IgD-negative memory B cell (primary cell): Measurements from ENCODE around the gene GNAT2. TPM values are rescaled to one million over a fixed set of nuclear protein-coding genes. Genes with fewer than 3 reads are reported as not detected.

Experiments used
- H3K27ac Mint-ChIP-seq, 3 donors: one replicate each; pipeline ENCODE4 v1.8.0; 2020 to 2022; ENCODE audit warnings: mild to moderate bottlenecking in 3 of 3, mixed read lengths in 3 of 3, moderate library complexity in 1 of 3
- H3K27me3 Mint-ChIP-seq: one replicate; pipeline ENCODE4 v1.8.0; 2021; ENCODE audit warnings: mixed read lengths
- H3K36me3 Mint-ChIP-seq: one replicate; pipeline ENCODE4 v1.8.0; 2020; ENCODE audit warnings: mild to moderate bottlenecking, mixed read lengths
- H3K4me1 Mint-ChIP-seq, 3 donors: one replicate each; pipeline ENCODE4 v1.8.0; 2020 to 2022; ENCODE audit warnings: mixed read lengths in 3 of 3, mild to moderate bottlenecking in 1 of 3
- H3K4me3 Mint-ChIP-seq, 4 donors: one replicate each; pipeline ENCODE4 v1.8.0; 2020 to 2022; ENCODE audit warnings: mild to moderate bottlenecking in 4 of 4, mixed read lengths in 4 of 4, moderate library complexity in 3 of 4
- H3K9me3 Mint-ChIP-seq, 3 donors: one replicate each; pipeline ENCODE4 v1.8.0; 2020 to 2021; ENCODE audit warnings: mixed read lengths in 3 of 3, mild to moderate bottlenecking in 1 of 3
- polyA plus RNA-seq: library from polyadenylated mRNA; unstranded; fragments of 300-500 nt; fragmentation: Illumina TruSeq; gene quantifications from one replicate; pipeline ENCODE4 v1.2.3, GENCODE V29; 2021

GNAT2 gene
- polyA plus RNA-seq, 1 donor from 2014 or later: not detected

DNA sequence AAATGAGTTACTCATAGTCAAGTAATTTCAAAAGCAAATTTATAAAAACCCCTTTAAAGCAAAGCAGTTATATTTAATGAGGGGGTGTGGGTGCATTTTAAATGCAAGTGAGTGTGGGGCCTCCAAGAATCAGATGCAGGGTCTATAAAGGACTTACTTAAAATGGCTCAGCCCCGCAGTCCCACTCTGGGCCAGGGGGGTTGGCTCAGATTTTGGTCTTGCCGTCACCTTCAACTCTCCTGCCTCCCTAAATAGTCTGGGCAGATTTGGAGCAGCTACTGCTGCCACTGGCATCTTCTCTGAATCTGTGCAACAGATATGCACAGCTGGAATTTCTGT, 16.4 kb upstream of the GNAT2 start:
- no peak overlapping the region for H3K27ac Mint-ChIP-seq
- H3K27me3 Mint-ChIP-seq: no peaks in the 10 kb centered on the region
- H3K36me3 Mint-ChIP-seq: no peaks in the 10 kb centered on the region
- no peak overlapping the region for H3K4me3 Mint-ChIP-seq
- H3K4me1 Mint-ChIP-seq: peaks cover 5 to 14% (median 11%) of the 10 kb centered on the region in 3 donors
- H3K9me3 Mint-ChIP-seq: no peaks in the 10 kb centered on the region

DNA sequence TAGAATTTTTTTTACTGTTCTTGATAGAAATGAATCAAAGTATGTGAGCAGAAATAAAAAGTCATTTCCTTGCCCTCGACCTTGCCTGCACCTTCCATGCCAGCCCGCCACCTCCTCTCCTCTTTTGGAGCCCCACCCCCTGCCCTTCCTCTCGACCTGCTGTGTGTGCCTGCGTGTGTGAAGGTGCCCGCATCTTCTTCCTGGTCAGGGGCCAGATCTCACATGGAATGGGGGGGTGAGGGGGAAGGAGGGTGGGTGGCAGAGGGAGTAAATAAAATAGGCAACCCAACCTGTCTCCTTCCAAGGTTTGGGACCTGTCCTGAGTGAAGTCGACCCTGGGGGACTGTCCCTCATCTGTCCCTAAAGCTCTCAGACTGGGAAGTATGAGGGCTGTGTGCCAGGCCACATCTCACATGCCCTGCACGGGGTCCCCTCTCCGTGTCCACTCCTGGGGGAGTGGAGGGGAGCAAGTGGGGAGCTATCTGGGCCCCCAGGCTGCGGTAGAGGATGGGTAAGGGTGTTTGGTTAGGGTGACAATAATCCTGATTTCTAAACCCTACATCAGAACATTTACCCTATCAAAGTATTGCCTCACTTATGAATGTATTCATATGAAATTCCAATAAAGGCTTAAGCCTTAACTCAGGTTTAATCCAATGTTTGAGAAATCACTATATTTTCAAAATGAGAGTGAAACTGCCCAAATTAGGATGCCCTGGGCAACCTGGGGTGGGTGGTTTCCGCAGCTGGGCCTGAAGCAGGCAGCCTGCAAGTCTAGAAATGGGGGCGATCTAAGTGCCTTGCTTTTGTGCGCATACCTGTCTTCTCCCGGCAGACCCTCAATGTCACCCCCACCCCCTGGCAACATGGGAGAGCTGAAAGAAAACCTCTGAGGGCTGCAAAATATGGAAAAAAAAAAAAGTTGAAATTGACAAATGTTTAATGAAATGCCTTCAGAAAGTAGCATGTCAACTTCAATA, 15.6 kb upstream of the GNAT2 start:
- Mint-ChIP-seq H3K4me1 (peaks cover 5 to 12% (median 10%) of the 10 kb centered on the region in 3 donors), H3K9me3 (no peaks in the 10 kb centered on the region)

DNA sequence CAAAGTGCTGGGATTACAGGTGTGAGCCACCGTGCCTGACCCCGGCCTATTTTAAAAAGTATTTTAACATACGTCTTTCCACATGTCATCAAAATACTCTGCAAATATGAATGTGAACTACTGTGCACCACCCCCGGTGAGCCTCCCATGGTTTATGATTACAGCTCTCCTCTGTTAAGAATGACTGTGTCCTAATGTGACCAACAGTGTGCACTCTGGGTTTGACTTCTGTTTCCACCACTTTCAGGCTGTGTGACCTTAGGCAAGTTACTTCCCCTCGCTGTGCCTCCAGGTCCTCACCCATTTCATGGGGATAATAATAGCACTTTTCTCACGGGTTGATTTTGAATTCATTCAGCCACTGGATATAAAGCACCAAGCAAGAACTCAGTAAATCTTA, 14.9 kb upstream of the GNAT2 start:
- Mint-ChIP-seq H3K4me1 (peaks cover 5 to 13% (median 8%) of the 10 kb centered on the region in 3 donors), H3K27ac (peak overlapping the region in 1 of 3 donors; percentile 19), H3K36me3 (no peaks in the 10 kb centered on the region), H3K27me3 (no peaks in the 10 kb centered on the region), H3K4me3 (peak overlapping the region in 1 of 4 donors; percentile 76), H3K9me3 (no peaks in the 10 kb centered on the region)

More for the DNA sequence above, 15.6 kb upstream of the GNAT2 start:
- Mint-ChIP-seq H3K27me3 (no peaks in the 10 kb centered on the region), H3K27ac (peak overlapping the region in 1 of 3 donors; percentile 19), H3K4me3 (peak overlapping the region in 3 of 4 donors; percentile 23 to 76 (median 34)), H3K36me3 (no peaks in the 10 kb centered on the region)

DNA sequence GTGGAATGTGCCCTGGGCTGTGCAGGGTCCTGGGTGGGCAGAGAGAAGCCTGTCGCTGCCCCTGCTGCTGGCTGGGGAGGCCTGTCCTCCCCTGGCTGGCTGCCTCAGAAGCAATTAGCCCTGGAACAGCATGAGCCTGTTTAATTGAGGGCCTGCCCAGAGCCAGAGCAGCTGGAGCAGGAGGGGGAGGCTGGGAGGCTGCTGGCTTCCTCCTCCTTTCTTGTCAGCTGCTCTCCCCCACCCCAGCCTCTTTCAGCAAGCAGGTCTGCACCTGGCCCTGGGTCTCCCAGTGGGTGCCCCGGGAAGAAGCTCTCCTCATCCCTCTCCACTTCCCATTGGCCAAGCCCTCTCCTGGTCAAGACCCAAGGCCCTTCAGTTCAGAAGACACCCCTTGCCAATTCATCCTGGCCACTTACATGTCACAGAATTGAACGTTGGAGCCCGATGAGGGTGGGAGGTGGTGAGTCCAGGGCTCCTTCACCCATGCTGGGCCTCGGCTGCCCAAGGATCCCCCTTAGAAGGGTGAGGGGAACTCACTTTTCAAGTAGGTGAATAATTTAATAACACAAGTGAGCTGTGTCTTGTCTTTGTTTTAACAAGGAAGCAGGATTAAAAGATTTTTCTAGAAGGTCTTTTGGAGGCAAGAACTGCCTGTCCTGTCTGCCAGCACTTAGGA, 13.4 kb upstream of the GNAT2 start:
- Mint-ChIP-seq H3K27ac (peak overlapping the region in 1 of 3 donors; percentile 35), H3K4me3 (no peak overlapping the region), H3K36me3 (no peaks in the 10 kb centered on the region), H3K27me3 (no peaks in the 10 kb centered on the region), H3K9me3 (no peaks in the 10 kb centered on the region), H3K4me1 (peaks cover 5 to 13% (median 8%) of the 10 kb centered on the region in 3 donors)

- H3K27ac Mint-ChIP-seq: peak overlapping the region in 2 of 3 donors; percentile 7 to 57
- no peaks in the 10 kb centered on the region for H3K27me3 Mint-ChIP-seq
- peaks cover 3% of the 10 kb centered on the region for H3K36me3 Mint-ChIP-seq
- H3K4me3 Mint-ChIP-seq: no peak overlapping the region
- H3K4me1 Mint-ChIP-seq: peaks cover 5 to 13% (median 8%) of the 10 kb centered on the region in 3 donors
- H3K9me3 Mint-ChIP-seq: no peaks in the 10 kb centered on the region
Observed at GRCh38 chr1:109631513-109632505, 12.4 kb upstream of the GNAT2 start.

GRCh38 chr1:109630898-109631512, 11.6 kb upstream of the GNAT2 start:
- Mint-ChIP-seq H3K4me3 (no peak overlapping the region), H3K27ac (peak overlapping the region in 1 of 3 donors; percentile 7), H3K36me3 (peaks cover 3% of the 10 kb centered on the region), H3K4me1 (peaks cover 5 to 13% (median 8%) of the 10 kb centered on the region in 3 donors), H3K27me3 (no peaks in the 10 kb centered on the region), H3K9me3 (no peaks in the 10 kb centered on the region)

- Mint-ChIP-seq H3K4me1 (peaks cover 5 to 11% (median 7%) of the 10 kb centered on the region in 3 donors), H3K27ac (no peak overlapping the region), H3K9me3 (no peaks in the 10 kb centered on the region), H3K4me3 (no peak overlapping the region), H3K36me3 (peaks cover 7% of the 10 kb centered on the region), H3K27me3 (no peaks in the 10 kb centered on the region)
Observed at GRCh38 chr1:109630081-109630897, 10.9 kb upstream of the GNAT2 start.

DNA sequence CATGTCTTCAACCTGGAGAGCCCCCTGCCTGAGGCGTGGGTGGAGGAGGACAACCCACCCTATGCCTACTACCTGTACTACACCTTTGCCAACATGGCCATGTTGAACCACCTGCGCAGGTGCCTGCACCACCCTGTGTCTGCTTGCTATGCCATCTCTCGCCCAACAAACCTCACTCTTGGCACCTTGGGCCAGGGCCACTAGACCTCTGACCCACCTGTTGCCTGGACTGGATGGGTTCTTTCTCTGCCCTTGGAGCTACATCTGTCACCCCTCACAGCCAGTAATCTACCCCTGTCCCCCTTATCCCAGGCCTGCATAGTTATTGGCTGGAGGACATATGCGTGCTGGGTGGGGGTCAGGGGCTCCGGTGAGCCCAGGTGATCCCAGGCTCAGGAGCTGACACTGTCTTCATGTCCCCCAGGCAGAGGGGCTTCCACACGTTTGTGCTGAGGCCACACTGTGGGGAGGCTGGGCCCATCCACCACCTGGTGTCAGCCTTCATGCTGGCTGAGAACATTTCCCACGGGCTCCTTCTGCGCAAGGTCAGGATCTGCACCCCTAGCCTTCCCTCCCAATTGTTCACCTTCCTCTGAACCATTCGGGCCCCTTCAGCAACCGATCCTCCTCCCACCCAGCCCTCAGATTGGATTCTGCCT, 10.1 kb upstream of the GNAT2 start:
- Mint-ChIP-seq H3K27me3 (no peaks in the 10 kb centered on the region), H3K4me1 (peaks cover 3 to 11% (median 5%) of the 10 kb centered on the region in 3 donors), H3K4me3 (no peak overlapping the region), H3K9me3 (no peaks in the 10 kb centered on the region), H3K36me3 (peaks cover 8% of the 10 kb centered on the region), H3K27ac (peak overlapping the region in 1 of 3 donors; percentile 92)

- no peaks in the 10 kb centered on the region for H3K27me3 Mint-ChIP-seq
- peak overlapping the region in 1 of 3 donors; percentile 92 for H3K27ac Mint-ChIP-seq
- peaks cover 3 to 13% (median 9%) of the 10 kb centered on the region in 3 donors for H3K4me1 Mint-ChIP-seq
- H3K36me3 Mint-ChIP-seq: peaks cover 8% of the 10 kb centered on the region
- H3K9me3 Mint-ChIP-seq: no peaks in the 10 kb centered on the region
- H3K4me3 Mint-ChIP-seq: no peak overlapping the region
Observed at GRCh38 chr1:109628540-109629321, 9.3 kb upstream of the GNAT2 start.

- Mint-ChIP-seq H3K4me3 (no peak overlapping the region), H3K9me3 (no peaks in the 10 kb centered on the region), H3K4me1 (peaks cover 11 to 19% (median 18%) of the 10 kb centered on the region in 3 donors), H3K36me3 (peaks cover 8% of the 10 kb centered on the region), H3K27ac (peak overlapping the region in 1 of 3 donors; percentile 92), H3K27me3 (no peaks in the 10 kb centered on the region)
Observed at GRCh38 chr1:109627692-109628399, 8.4 kb upstream of the GNAT2 start.

DNA sequence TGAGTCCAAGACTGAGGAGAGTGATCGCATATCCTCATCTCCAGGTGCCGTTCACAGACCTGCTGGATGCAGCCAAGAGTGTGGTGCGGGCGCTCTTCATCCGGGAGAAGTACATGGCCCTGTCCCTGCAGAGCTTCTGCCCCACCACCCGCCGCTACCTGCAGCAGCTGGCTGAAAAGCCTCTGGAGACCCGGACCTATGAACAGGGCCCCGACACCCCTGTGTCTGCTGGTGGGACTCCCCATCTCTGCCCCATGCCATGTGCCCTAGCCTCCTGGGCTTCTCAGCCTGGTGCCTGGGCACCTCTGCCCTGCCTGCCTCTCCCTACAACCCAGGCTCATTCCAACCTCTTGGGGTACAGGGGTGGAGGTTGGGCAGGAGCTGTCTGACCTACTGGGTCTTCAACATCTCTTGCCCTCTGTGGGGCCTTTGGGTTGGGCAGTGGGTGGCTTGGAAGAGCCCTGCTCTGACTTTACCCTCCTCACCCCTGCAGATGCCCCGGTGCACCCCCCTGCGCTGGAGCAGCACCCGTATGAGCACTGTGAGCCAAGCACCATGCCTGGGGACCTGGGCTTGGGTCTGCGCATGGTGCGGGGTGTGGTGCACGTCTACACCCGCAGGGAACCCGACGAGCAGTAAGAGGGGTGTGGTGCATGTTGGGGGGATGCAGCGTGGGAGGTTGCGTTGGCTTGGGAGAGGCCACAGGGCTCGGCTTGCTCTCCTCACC, 7.4 kb upstream of the GNAT2 start:
- no peaks in the 10 kb centered on the region for H3K9me3 Mint-ChIP-seq
- H3K4me1 Mint-ChIP-seq: peaks cover 16 to 28% (median 26%) of the 10 kb centered on the region in 3 donors
- H3K36me3 Mint-ChIP-seq: peaks cover 8% of the 10 kb centered on the region
- H3K27ac Mint-ChIP-seq: peak overlapping the region; percentile 55 to 73 (median 63)
- H3K4me3 Mint-ChIP-seq: no peak overlapping the region
- no peaks in the 10 kb centered on the region for H3K27me3 Mint-ChIP-seq
